ENCODE results near the gene ACBD3.

The ACBD3 gene

GRCh38 chr1:226100436-226101391, 85.8 kb downstream of the ACBD3 start:
- DNase-seq (ENCODE audit: low read depth in 1 of 2, low spot score in 1 of 2), result peak in 1 of 2 experiments; percentile 25
- Histone ChIP-seq H3K27ac (replicated peaks) (no peak overlapping the region), H3K4me3 (replicated peaks; ENCODE audit: insufficient read depth, low read length) (peak overlapping the region; percentile 51), H3K27me3 (ENCODE audit: insufficient read depth, poor library complexity, severe bottlenecking) (no peaks in the 10 kb centered on the region)
- TF ChIP-seq POLR2AphosphoS5 (IDR thresholded peaks at IDR 0.05; ENCODE audit: low read depth), result no peak

DNA sequence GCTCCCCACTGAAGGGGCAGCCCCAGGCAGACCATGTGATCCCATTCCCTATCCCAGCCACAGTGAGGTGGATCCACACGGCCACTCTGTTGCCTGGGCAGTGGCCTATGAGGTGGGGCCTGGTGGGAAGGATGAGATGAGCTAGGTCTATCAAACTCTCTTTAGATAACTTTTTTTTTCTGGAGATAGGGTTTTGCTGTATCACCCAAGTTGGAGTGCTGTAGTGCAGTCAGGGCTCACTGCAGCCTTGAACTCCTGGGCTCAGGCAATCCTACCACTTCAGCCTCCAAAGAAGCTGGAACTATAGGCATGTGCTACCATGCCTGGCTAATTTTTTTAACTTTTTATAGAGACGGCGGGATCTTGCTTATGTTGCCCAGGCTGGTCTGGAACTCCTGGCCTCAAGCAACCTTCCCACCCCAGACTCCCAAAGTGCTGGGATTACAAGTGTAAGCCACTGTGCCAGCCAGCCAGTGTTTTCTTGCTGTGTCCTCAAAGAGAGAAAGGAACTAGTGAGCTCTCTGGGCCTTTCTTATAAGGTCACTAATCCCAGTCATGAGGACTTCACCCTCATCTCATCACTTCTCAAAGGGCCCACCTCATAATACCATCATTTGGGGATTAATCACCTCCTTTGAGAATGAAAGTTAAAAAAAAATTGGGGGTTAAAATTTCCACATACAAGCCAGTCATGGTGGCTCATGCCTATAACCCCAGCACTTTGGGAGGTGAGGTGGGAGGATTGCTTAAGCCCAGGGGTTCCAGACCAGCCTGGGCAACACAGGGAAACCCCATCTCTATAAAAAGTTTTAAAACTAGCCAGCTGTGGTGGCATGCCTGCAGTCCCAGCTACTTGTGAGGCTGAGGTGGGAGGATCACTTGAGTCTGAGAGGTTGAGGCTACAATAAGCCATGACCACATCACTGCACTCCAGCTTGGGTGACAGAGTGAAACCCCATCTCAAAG, 87.4 kb downstream of the ACBD3 start:
- Histone ChIP-seq H3K4me3 (replicated peaks; ENCODE audit: insufficient read depth, low read length) (no peak overlapping the region), H3K27ac (replicated peaks) (no peak overlapping the region), H3K27me3 (ENCODE audit: insufficient read depth, poor library complexity, severe bottlenecking) (no peaks in the 10 kb centered on the region)
- TF ChIP-seq GABPA (IDR thresholded peaks at IDR 0.05; ENCODE audit: low read depth) (no peak), REST (IDR thresholded peaks at IDR 0.05; ENCODE audit: insufficient replicate concordance, low read depth) (no peak), SPI1 (IDR thresholded peaks at IDR 0.05; ENCODE audit: borderline replicate concordance, low read depth) (no peak), POLR2AphosphoS5 (IDR thresholded peaks at IDR 0.05; ENCODE audit: low read depth) (no peak), CTCF (IDR thresholded peaks at IDR 0.05; ENCODE audit: insufficient read depth, low read length) (no peak)
- DNase-seq (ENCODE audit: low read depth in 1 of 2, low spot score in 1 of 2), result no peak

DNA sequence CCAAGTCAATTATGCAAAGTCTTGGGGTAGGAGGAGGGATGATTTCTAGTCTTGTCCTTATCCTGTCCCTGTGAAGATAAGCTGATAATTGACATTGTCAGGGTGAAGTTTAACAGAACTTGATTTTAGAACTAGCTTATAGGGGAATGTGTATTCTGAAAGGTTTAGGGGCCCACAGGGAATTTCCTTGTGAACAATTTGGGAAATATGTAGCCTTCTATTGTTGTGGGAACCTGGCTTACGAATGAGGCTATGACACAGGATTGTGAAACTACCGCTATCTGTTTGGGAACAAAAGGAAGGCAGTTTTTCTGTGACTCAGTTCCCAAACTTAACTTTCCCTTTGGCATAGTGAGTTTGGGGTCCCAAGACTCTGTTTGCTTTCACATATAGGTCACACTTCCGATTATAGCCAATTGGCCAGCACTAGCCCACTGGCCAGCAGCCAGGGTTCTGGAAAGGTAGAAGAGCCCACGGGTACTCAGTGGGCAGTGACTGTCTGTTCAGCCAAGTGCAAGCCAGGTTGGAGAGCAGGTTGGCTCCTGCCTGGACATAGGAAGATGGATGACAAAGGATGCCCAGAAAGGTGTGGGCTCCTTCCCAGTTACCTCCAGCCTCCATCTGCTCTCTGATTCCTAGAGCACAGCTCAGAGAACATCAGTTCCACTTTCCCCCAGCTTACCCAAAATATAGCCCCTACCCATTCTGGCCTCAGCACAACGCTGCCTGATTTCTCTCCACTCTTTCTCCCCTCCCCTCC, 88.5 kb downstream of the ACBD3 start:
- no peak for DNase-seq (ENCODE audit: low read depth in 1 of 2, low spot score in 1 of 2)
- Histone ChIP-seq H3K4me3 (replicated peaks; ENCODE audit: insufficient read depth, low read length) (no peak overlapping the region), H3K27me3 (ENCODE audit: insufficient read depth, poor library complexity, severe bottlenecking) (no peaks in the 10 kb centered on the region), H3K27ac (replicated peaks) (no peak overlapping the region)
- TF ChIP-seq REST (IDR thresholded peaks at IDR 0.05; ENCODE audit: insufficient replicate concordance, low read depth) (no peak), POLR2AphosphoS5 (IDR thresholded peaks at IDR 0.05; ENCODE audit: low read depth) (no peak), SPI1 (IDR thresholded peaks at IDR 0.05; ENCODE audit: borderline replicate concordance, low read depth) (no peak), CTCF (IDR thresholded peaks at IDR 0.05; ENCODE audit: insufficient read depth, low read length) (no peak), GABPA (IDR thresholded peaks at IDR 0.05; ENCODE audit: low read depth) (no peak)
